ENCODE data around the gene CHCHD6.

Gene CHCHD6

DNA sequence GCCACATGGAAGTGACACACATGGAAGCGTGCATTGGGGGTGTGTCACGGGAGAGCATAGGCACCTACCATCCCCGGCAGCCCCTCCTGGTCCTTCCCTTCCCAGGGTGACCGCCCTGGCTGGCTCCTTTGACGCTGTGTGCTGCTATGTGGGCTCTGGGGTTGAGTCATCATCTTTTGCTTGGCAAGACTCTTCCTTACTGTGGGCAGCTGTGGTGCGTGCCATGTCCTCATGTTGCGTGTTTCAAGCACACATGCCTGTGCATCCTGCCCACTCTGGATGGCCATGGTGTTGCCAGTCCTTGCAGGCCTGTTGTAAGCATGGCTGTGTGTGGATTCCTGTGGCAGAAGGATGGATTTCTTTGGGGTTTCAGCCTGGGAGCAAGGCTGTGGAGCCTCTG lies 292.9 kb downstream of the CHCHD6 start:
- no peak overlapping the region for H3K4me2 ChIP-seq (ENCODE audit: insufficient read depth, low read length)
- no peak for DNase-seq
- H3K27me3 ChIP-seq (ENCODE audit: insufficient read depth, low read length, poor library complexity): no peaks in the 10 kb centered on the region
- ATAC-seq (ENCODE audit: insufficient read depth, low read depth): no peak
- TF ChIP-seq EZH2 (IDR thresholded peaks at IDR 0.05; ENCODE audit: borderline replicate concordance, low read depth, low read length, severe bottlenecking): no peak
- TF ChIP-seq, protein P1, sequence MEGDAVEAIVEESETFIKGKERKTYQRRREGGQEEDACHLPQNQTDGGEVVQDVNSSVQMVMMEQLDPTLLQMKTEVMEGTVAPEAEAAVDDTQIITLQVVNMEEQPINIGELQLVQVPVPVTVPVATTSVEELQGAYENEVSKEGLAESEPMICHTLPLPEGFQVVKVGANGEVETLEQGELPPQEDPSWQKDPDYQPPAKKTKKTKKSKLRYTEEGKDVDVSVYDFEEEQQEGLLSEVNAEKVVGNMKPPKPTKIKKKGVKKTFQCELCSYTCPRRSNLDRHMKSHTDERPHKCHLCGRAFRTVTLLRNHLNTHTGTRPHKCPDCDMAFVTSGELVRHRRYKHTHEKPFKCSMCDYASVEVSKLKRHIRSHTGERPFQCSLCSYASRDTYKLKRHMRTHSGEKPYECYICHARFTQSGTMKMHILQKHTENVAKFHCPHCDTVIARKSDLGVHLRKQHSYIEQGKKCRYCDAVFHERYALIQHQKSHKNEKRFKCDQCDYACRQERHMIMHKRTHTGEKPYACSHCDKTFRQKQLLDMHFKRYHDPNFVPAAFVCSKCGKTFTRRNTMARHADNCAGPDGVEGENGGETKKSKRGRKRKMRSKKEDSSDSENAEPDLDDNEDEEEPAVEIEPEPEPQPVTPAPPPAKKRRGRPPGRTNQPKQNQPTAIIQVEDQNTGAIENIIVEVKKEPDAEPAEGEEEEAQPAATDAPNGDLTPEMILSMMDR (IDR thresholded peaks at IDR 0.05; ENCODE audit: borderline replicate concordance, extremely low read depth, low read length, poor library complexity, severe bottlenecking): no peak
- H3K36me3 ChIP-seq (ENCODE audit: insufficient read depth, low read length): peaks cover 42% of the 10 kb centered on the region
- no peaks in the 10 kb centered on the region for H3K9me3 ChIP-seq (ENCODE audit: insufficient read depth, low read length, severe bottlenecking)
- H3K9ac ChIP-seq (ENCODE audit: low read depth, low read length): no peak overlapping the region
- H4K20me1 ChIP-seq (ENCODE audit: insufficient read depth, low read length): peaks cover 96% of the 10 kb centered on the region
- H3K27ac ChIP-seq (ENCODE audit: low read length): peak overlapping the region; percentile 36; the same call in 1 of the 2 replicates
- H3K4me3 ChIP-seq (ENCODE audit: low read depth in 1 of 2, low read length in 2 of 2): no peak overlapping the region
- no peaks in the 10 kb centered on the region for H3K4me1 ChIP-seq (ENCODE audit: insufficient read depth, low read length)
- peaks cover 30% of the 10 kb centered on the region for H3K79me2 ChIP-seq (ENCODE audit: insufficient read depth, low read length)
- H2AFZ ChIP-seq (ENCODE audit: low read depth, low read length): no peak overlapping the region

DNA sequence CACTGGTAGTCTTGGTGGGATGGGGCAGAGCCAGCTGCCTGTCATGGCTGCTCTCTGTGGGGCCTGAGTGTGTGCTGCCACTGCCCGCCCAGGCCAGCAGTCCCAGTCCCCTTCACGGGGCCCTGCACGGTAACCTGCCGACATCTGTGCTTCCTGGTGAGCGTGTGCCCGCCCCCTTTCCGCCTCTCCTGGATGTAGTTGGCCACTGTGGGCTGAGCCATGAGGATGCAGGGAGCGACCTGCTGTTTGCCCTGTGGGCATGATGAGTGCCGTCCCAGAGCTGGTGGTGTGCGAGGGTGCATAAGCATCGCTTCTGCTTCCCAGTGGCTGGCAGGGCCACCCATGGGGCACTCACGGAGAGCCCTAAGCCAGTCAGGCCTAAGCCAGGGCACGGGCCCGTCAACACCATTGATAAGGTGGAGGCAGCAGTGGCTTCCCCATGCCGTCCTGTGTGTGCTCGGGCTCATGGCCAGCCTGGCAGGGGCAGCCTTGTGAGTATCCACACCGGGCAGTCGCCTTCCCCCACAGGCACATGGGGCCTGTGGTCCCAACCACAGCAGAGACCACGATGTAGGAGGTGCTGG lies 293.5 kb downstream of the CHCHD6 start:
- no peak for DNase-seq
- Histone ChIP-seq H2AFZ (ENCODE audit: low read depth, low read length) (no peak overlapping the region), H4K20me1 (ENCODE audit: insufficient read depth, low read length) (peaks cover 95% of the 10 kb centered on the region), H3K9me3 (ENCODE audit: insufficient read depth, low read length, severe bottlenecking) (no peaks in the 10 kb centered on the region), H3K4me2 (ENCODE audit: insufficient read depth, low read length) (no peak overlapping the region), H3K79me2 (ENCODE audit: insufficient read depth, low read length) (peaks cover 30% of the 10 kb centered on the region), H3K4me1 (ENCODE audit: insufficient read depth, low read length) (no peaks in the 10 kb centered on the region), H3K36me3 (ENCODE audit: insufficient read depth, low read length) (peaks cover 40% of the 10 kb centered on the region), H3K27me3 (ENCODE audit: insufficient read depth, low read length, poor library complexity) (no peaks in the 10 kb centered on the region), H3K9ac (ENCODE audit: low read depth, low read length) (no peak overlapping the region), H3K27ac (ENCODE audit: low read length) (no peak overlapping the region; the same call in 1 of the 2 replicates), H3K4me3 (ENCODE audit: low read depth in 1 of 2, low read length in 2 of 2) (no peak overlapping the region)
- TF ChIP-seq, protein P1 (IDR thresholded peaks at IDR 0.05; ENCODE audit: borderline replicate concordance, extremely low read depth, low read length, poor library complexity, severe bottlenecking): no peak
- TF ChIP-seq EZH2 (IDR thresholded peaks at IDR 0.05; ENCODE audit: borderline replicate concordance, low read depth, low read length, severe bottlenecking): no peak
- no peak for ATAC-seq (ENCODE audit: insufficient read depth, low read depth)

DNA sequence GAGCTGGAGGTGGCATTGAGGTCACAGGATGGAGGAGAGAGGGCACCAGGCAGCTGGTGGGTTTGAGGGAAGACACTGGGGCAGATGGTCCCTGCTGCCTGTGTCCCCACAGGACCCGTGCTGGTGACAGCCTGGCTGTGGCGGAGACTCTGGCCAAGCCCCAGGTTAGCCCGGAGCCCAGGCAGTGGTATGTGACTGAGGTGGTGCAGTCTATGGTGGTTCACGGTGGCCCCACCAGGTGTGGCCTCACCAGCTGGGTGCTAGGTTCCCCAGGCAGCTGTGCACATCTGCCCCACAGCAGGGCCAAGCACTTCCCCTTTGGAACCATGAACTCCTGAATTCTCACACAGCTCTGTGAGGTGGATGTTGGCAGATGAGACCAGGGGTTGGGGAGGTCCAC lies 294.3 kb downstream of the CHCHD6 start:
- no peaks in the 10 kb centered on the region for H3K27me3 ChIP-seq (ENCODE audit: insufficient read depth, low read length, poor library complexity)
- H3K4me2 ChIP-seq (ENCODE audit: insufficient read depth, low read length): no peak overlapping the region
- H3K27ac ChIP-seq (ENCODE audit: low read length): no peak overlapping the region
- peak; percentile 20; the same call in 1 of the 3 replicates for ATAC-seq (ENCODE audit: insufficient read depth, low read depth)
- H3K79me2 ChIP-seq (ENCODE audit: insufficient read depth, low read length): peaks cover 30% of the 10 kb centered on the region
- H4K20me1 ChIP-seq (ENCODE audit: insufficient read depth, low read length): peaks cover 91% of the 10 kb centered on the region
- no peaks in the 10 kb centered on the region for H3K4me1 ChIP-seq (ENCODE audit: insufficient read depth, low read length)
- H3K9me3 ChIP-seq (ENCODE audit: insufficient read depth, low read length, severe bottlenecking): no peaks in the 10 kb centered on the region
- H2AFZ ChIP-seq (ENCODE audit: low read depth, low read length): no peak overlapping the region
- TF ChIP-seq EZH2 (IDR thresholded peaks at IDR 0.05; ENCODE audit: borderline replicate concordance, low read depth, low read length, severe bottlenecking): no peak
- TF ChIP-seq, protein P1 (IDR thresholded peaks at IDR 0.05; ENCODE audit: borderline replicate concordance, extremely low read depth, low read length, poor library complexity, severe bottlenecking): no peak
- peaks cover 34% of the 10 kb centered on the region for H3K36me3 ChIP-seq (ENCODE audit: insufficient read depth, low read length)
- no peak overlapping the region for H3K4me3 ChIP-seq (ENCODE audit: low read depth in 1 of 2, low read length in 2 of 2)
- DNase-seq: no peak
- no peak overlapping the region for H3K9ac ChIP-seq (ENCODE audit: low read depth, low read length)

Measured in DND-41 (cell line).